ENCODE measurements around the gene NBEAL2.

The NBEAL2 gene

DNA sequence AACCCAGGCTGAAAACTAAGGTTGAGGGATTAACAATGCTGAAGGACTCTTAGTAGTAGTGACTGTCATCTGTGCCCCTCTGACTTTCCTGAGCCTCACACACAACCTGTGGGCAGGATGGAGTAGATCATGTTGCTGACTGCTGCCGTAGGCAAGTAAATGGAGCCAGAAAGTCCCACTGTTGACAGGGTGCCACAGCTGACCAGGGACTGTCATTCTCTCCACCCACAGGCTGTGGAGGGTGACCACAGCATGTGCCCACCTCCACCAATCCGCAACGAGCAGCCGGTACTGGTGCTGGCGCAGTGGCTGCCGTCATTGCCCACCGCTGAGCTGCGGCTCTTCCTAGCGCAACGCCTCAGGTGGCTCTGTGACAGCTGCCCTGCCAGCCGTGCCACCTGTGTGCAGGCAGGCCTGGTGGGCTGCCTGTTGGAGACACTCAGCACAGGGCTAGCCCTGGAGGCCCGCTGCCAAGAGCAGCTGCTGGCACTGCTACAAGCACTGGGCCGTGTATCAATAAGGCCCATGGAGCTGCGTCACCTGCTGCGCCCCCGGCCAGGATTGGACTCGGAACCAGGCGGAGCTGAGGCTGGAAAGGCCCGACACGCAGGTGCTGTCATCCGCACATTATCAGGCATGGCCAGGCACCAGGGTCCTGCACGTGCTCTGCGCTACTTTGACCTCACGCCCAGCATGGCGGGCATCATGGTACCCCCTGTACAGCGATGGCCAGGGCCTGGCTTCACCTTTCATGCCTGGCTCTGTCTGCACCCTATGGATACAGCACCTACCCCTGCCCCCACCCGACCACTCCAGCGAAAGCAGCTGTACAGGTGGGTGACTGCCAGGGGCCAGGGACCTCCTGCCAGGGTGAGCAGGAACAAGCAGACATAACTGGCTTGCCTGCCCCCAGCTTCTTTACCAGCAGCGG lies 15.6 kb downstream of the NBEAL2 start:
- H3K4me1 ChIP-seq (ENCODE audit: low read depth, poor library complexity, severe bottlenecking) = no peaks in the 10 kb centered on the region
- H3K4me2 ChIP-seq = no peak overlapping the region
- TF ChIP-seq, protein P1, sequence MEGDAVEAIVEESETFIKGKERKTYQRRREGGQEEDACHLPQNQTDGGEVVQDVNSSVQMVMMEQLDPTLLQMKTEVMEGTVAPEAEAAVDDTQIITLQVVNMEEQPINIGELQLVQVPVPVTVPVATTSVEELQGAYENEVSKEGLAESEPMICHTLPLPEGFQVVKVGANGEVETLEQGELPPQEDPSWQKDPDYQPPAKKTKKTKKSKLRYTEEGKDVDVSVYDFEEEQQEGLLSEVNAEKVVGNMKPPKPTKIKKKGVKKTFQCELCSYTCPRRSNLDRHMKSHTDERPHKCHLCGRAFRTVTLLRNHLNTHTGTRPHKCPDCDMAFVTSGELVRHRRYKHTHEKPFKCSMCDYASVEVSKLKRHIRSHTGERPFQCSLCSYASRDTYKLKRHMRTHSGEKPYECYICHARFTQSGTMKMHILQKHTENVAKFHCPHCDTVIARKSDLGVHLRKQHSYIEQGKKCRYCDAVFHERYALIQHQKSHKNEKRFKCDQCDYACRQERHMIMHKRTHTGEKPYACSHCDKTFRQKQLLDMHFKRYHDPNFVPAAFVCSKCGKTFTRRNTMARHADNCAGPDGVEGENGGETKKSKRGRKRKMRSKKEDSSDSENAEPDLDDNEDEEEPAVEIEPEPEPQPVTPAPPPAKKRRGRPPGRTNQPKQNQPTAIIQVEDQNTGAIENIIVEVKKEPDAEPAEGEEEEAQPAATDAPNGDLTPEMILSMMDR (conservative IDR thresholded peaks at IDR 0.05; ENCODE audit: low read depth, low read length) = no peak
- H3K27ac ChIP-seq = no peak overlapping the region
- H2AFZ ChIP-seq (ENCODE audit: low read depth) = no peak overlapping the region
- H3K79me2 ChIP-seq (ENCODE audit: insufficient read depth, low read depth) = no peaks in the 10 kb centered on the region
- H3K4me3 ChIP-seq (IDR thresholded peaks at IDR 0.05; ENCODE audit: insufficient read depth, low read depth, low read length) = no peak overlapping the region
- no peaks in the 10 kb centered on the region for H3K36me3 ChIP-seq (ENCODE audit: insufficient read depth)
- H3K9ac ChIP-seq = no peak overlapping the region
- no peaks in the 10 kb centered on the region for H3K27me3 ChIP-seq (ENCODE audit: insufficient read depth, low read depth)
- H4K20me1 ChIP-seq (ENCODE audit: insufficient read depth) = no peaks in the 10 kb centered on the region

DNA sequence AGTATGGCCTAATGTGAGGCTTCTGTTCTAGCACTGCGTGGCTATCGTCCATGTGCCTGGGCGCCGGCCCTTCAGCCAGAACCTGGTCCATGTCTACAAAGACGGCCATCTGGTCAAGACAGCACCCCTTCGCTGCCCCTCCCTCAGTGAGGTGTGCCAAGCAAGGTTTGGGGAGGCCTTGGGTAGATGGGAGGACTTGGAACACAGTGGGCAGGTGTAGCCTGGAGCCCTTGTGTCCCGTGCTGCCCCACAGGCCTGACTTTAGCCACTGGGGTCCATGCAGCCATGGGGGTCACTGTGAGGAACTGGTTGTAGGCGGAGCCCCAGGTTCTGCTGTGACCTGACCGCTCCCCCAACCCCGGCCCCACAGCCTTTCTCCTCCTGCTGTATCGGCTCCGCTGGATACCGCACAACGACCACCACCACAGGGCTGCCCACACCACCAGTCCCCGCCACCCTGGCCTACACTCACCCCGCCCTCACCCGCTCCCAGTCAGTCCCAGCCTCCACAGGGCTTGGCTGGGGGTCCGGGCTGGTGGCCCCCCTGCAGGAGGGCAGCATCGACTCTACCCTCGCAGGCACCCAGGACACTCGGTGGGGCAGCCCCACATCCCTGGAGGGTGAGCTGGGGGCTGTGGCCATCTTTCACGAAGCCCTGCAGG lies 16.6 kb downstream of the NBEAL2 start:
- H3K4me1 ChIP-seq (ENCODE audit: low read depth, poor library complexity, severe bottlenecking) = no peaks in the 10 kb centered on the region
- H3K27ac ChIP-seq = no peak overlapping the region
- no peak overlapping the region for H3K4me2 ChIP-seq
- no peak overlapping the region for H2AFZ ChIP-seq (ENCODE audit: low read depth)
- no peak overlapping the region for H3K4me3 ChIP-seq (IDR thresholded peaks at IDR 0.05; ENCODE audit: insufficient read depth, low read depth, low read length)
- H3K9ac ChIP-seq = no peak overlapping the region
- H4K20me1 ChIP-seq (ENCODE audit: insufficient read depth) = no peaks in the 10 kb centered on the region
- H3K27me3 ChIP-seq (ENCODE audit: insufficient read depth, low read depth) = no peaks in the 10 kb centered on the region
- TF ChIP-seq, protein P1 (conservative IDR thresholded peaks at IDR 0.05; ENCODE audit: low read depth, low read length) = no peak
- H3K36me3 ChIP-seq (ENCODE audit: insufficient read depth) = no peaks in the 10 kb centered on the region
- no peaks in the 10 kb centered on the region for H3K79me2 ChIP-seq (ENCODE audit: insufficient read depth, low read depth)

DNA sequence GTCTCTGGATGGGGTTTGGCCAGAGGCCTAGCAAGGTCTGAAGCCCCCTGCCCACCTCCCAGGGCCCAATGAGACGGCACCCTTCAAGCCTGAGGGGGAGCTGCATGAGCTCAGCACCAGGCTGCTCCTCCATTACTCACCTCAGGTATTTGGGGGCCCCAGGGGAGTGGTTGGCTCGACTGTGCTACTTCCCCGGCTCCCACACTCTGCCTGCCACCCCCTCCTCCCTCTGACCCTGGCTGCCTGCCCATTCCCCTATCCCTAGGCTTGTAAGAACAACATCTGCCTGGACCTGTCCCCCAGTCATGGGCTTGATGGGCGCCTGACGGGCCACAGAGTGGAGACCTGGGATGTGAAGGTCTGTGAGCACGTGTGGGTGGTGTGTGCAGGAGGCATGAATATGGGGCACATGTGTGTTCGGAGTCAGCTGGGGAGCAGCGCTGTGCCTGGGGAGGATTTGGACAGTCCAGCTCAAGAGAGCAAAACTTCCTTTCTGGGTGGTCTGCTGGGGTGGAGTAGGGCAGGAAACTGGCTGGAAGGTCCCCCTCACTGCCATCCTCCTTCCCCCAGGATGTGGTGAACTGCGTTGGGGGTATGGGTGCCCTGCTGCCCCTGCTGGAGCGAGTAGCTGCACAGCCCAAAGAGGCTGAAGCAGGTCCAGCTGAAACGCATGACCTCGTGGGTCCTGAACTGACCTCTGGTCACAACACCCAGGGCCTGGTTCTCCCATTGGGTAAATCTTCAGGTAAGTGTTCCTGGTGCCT lies 17.4 kb downstream of the NBEAL2 start:
- Histone ChIP-seq H3K27ac (no peak overlapping the region), H3K4me2 (no peak overlapping the region)

More for the DNA sequence above, 17.4 kb downstream of the NBEAL2 start:
- Histone ChIP-seq H3K36me3 (ENCODE audit: insufficient read depth) (no peaks in the 10 kb centered on the region), H3K79me2 (ENCODE audit: insufficient read depth, low read depth) (no peaks in the 10 kb centered on the region), H3K9ac (no peak overlapping the region), H4K20me1 (ENCODE audit: insufficient read depth) (no peaks in the 10 kb centered on the region), H3K4me3 (IDR thresholded peaks at IDR 0.05; ENCODE audit: insufficient read depth, low read depth, low read length) (no peak overlapping the region), H2AFZ (ENCODE audit: low read depth) (no peak overlapping the region), H3K27me3 (ENCODE audit: insufficient read depth, low read depth) (no peaks in the 10 kb centered on the region), H3K4me1 (ENCODE audit: low read depth, poor library complexity, severe bottlenecking) (no peaks in the 10 kb centered on the region)
- TF ChIP-seq, protein P1 (conservative IDR thresholded peaks at IDR 0.05; ENCODE audit: low read depth, low read length) = no peak

Measured in KMS-11 (cell line).